Right kidney (tissue), 1 donor: ENCODE measurements around the gene ISG15.

Source experiments
- DNase-seq: peaks from one replicate; pipeline ENCODE4 v3.0.0-alpha.2; 2016

The ISG15 gene

DNA sequence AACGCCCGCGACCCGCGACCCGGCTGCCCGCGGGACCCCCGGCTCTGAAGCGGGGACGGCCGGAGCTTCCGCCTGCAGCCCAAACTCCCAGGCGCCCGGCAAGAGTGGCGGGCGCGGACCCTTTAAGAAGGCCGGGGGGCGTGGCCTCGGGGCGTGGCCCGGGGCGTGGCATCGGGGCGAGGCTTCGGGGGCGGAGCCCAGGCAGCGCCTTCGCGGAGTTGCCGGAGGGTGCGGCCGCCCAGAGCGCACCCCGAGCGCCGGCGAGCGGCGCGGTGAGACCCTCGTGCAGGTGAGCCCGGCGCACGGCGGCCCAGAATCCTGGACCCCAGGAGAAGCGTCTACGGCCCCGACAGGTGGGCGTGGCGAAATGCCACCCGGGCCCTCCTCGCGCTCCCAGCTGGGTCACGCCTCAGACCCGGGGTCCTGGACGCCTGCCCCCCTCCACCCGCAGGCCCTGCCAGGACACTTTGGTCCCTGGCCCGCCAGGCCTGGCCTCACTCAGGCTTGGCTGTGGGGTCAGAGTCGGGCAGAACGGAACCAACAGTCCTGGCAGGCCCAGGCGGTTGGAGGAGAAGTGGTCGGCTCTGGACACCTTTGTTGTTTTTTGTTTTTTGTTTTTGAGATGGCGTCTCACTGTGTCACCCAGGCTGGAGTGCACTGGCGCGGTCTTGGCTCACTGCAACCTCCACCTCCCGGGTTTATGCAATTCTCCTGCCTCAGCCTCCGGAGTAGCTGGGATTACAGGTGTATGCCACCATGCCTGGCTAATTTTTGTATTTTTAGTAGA lies 46.4 kb downstream of the ISG15 start:
- DNase-seq, result peak; percentile 81

DNA sequence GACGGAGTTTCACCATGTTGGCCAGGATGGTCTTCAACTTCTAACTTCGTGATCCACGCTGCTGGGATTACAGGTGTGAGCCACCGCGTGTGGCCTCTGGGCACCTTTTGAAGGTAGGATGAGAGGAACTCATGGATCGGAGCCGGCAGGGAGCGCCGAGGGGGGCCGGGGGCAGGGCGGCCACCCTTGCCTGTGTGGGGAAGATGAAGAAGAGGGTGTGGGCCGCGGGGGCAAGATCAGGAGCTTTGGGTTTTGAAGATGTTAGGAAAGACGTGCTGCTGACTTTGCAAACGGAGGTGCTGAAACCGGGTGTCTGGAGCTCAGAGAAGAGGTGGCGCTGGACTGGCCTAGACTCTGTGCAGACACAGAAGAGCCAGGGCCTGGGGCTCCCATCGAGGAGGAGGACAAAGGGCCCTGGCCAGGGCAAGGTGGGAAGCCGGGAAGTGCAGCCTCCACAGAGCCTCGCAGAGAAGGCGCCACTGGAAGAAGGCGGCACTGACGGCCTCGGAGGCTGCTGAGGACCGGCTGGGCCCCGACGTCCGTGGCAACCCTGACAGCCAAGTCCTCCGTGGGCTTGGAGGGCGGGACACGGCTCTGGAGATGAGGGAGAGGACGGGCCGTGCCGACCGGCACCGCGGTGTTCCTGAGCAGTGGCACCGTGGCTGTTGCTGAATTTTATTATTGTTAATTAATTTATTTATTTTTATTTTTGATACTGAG lies 47.1 kb downstream of the ISG15 start:
- no peak for DNase-seq

DNA sequence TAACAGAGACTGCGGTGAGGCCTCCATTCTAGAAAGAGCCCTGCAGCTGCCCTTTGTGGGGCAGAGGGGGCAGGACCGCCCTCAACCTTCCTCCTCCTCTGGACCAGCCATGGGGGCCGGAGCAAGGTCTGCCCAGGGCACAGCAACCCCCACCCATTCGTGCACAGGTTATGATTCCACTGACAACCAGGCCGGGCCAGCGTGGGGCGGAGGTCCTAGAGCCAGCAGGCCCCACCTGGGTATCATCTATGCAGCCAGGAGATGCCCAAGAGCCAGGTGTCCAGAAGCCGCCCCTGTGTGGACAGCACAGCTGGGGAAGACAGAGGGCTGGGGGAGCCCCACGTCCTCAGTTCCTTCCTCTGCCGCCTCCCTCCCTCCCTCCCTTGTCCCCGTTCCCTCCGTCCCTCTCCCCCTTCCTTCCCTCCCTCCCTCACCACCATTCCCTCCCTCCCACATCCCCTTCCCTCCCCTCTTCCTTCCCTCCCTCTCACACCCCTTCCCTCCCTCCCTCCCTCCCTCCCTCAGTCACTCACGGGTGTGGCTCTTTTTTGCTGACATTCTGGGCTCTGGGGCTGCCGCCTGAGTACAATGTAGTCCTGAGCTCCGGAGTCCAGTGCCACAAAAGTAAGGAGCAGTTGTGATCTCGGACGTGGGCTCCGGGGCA lies 48.5 kb downstream of the ISG15 start:
- no peak for DNase-seq

DNA sequence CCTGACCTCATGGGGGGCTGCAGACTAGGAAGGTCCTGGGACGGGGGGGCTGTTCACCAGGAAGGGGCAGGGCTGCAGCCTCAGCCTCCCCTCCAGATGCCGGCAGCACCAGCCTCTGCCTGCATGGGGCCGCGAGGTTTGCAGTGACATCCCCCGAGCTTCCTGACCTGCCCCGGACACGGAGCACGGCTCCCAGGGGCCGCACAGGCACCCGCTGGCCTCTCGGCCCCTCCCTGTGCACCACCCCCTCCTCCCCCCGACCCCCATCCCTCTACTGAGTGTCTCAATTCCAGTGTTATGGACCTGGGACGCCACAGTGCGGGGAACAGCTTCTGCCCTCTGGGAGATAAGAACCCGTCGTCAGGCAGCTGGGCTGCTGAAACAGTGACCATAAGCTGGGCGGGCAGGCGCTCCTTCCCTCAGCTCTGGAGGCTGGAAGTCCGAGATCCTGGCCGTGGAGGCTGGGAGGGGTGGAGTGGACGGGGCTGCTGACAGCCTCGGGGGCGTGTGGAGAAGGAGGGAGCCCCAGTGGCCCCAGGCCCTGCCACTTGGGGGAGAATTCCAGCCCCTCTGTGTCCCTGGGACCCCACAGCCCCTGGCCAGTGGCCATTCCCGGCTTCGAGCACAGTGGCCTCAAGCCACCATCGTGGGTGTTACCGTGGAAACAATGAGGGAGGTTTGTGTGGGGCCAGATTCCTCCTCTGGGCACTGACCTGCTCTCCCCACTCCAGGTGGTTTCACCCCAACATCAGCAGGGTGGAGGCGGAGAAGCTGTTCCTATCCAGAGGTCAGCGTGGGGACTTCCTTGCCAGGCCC lies 49.3 kb downstream of the ISG15 start:
- DNase-seq, result no peak

DNA sequence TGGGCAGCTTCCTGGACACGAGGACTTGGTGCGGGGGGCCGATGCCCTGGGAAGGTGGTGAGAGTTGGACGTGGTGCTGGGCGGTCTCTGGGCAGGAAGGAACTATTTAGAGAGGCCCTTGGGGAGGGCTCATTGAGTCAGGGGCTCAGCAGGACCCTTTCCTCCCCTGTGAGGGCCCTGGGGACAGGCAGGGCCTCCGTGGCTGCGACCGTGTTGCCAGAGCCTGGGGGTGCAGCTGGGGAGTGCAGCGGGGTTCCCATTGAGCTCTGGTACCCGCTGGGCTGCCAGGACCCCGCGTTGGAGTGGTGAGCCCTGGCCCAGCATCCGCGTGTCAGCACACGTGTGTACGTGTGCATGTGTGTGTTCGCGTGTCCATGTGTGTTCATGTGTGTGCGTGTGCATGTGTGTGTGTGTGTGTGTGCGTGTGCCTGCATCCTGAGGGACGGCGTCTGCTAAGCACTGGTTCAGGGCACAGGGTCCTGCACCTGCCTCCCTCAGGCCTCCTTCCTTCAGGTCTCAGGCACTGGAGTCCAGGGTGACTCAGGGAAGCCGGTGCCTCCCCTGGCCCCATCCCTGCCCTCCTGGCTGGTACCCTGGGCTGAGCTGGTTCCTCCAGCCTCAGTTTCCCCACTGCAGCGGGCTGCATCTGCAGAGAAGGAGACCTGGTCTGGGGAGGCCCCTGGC lies 50.1 kb downstream of the ISG15 start:
- no peak for DNase-seq
